GM21825 (cell line): ENCODE results near the gene TRIM7.
"Not testable (repeated sequence)": the region's sequence is repeated elsewhere in the genome, so short reads cannot be mapped to it uniquely, and the experiment has no call there.

Source experiments
- ATAC-seq: cut with Tn5 transposase; IDR thresholded peaks from one replicate; pipeline ENCODE4 v1.9.1; 2021; ENCODE audit warnings: mild to moderate bottlenecking, moderate library complexity; ENCODE audit not compliant: unreplicated experiment

The TRIM7 gene

GRCh38 chr5:181173420-181174342, 31.3 kb downstream of the TRIM7 start:
- peak; percentile 42 for ATAC-seq

- ATAC-seq = peak; percentile 29
Observed at GRCh38 chr5:181173027-181173419, 32.0 kb downstream of the TRIM7 start.

GRCh38 chr5:181171782-181172181, 33.2 kb downstream of the TRIM7 start:
- ATAC-seq = no peak

GRCh38 chr5:181170996-181171395, 34.0 kb downstream of the TRIM7 start:
- no peak for ATAC-seq

- no peak for ATAC-seq
Observed at GRCh38 chr5:181170237-181170825, 34.7 kb downstream of the TRIM7 start.

GRCh38 chr5:181169459-181170236, 35.3 kb downstream of the TRIM7 start:
- ATAC-seq = peak; percentile 45

- ATAC-seq = no peak
Observed at GRCh38 chr5:181168595-181169118, 36.3 kb downstream of the TRIM7 start.

- no peak for ATAC-seq
Observed at GRCh38 chr5:181167814-181168488, 37.0 kb downstream of the TRIM7 start.

GRCh38 chr5:181166812-181167733, 37.9 kb downstream of the TRIM7 start:
- ATAC-seq = no peak

- no peak for ATAC-seq
Observed at GRCh38 chr5:181164076-181164952, 40.7 kb downstream of the TRIM7 start.

GRCh38 chr5:181163487-181164075, 41.4 kb downstream of the TRIM7 start:
- ATAC-seq = no peak

- no peak for ATAC-seq
Observed at GRCh38 chr5:181161534-181162175, 43.3 kb downstream of the TRIM7 start.

- ATAC-seq = not testable (repeated sequence)
Observed at GRCh38 chr5:181160755-181161533, 44.1 kb downstream of the TRIM7 start.

GRCh38 chr5:181160152-181160754, 44.7 kb downstream of the TRIM7 start:
- ATAC-seq = peak; percentile 49

GRCh38 chr5:181159286-181160151, 45.5 kb downstream of the TRIM7 start:
- peak; percentile 48 for ATAC-seq

- no peak for ATAC-seq
Observed at GRCh38 chr5:181158869-181159268, 46.1 kb downstream of the TRIM7 start.
